Left kidney (tissue), 2 donors: Measurements from ENCODE around the gene IFRD1. TPM values are rescaled to one million over a fixed set of nuclear protein-coding genes. Genes with fewer than 3 reads are reported as not detected.
A peak's percentile ranks its signal among the peaks of the same experiment; 100 is the strongest.
"Not testable (repeated sequence)": the region's sequence is repeated elsewhere in the genome, so short reads cannot be mapped to it uniquely, and the experiment has no call there.

ENCODE experiments used
- DNase-seq: peaks from one replicate; pipeline ENCODE4 v3.0.0-alpha.2; 2013
- polyA plus RNA-seq: library from polyadenylated mRNA; unstranded; fragments of 120-200 nt; gene quantifications from one replicate; pipeline ENCODE4 v1.2.1, GENCODE V29; 2013; ENCODE audit not compliant: insufficient read length

Gene IFRD1
- polyA plus RNA-seq, 1 donor = 49.2 TPM

DNA sequence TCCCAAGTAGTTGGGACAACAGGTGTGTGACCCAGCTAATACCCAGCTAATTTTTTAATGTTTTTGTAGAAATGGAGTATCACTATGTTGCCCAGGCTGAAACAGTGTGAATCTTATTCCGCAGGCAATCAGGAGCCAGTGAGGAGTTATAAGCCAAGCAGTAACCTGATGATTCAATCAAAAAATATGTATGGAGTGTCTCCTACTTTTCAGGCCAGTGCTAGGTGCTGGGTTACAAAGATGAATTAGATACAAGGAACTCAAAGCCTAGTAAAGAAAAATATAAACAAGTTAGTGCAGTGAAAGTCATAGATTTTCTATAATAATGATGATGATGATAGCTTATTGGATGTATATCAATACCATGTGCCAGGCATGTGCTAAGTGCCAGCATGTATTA lies 13.2 kb upstream of the IFRD1 start:
- DNase-seq = no peak

DNA sequence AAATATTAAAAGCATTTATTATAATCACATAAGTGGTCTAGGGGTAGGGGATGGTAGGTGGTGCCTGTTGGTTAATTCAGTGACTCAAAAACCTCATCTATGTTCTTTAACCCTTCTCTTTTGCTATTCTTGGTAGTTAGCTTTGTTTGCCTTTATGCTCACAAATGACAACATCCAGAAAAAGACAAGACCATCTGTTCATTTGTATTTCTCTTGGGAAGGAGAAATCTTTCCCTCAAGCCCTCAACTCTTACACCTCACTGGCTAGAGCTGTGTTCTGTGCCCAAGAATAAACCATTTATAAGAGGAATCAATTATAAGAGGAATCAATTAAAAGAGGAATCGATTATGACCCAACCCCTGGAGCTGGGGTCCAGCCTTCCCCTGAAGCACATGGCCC lies 10.8 kb upstream of the IFRD1 start:
- DNase-seq = no peak

GRCh38 chr7:112442210-112442609 lies 8.1 kb upstream of the IFRD1 start:
- no peak for DNase-seq

DNA sequence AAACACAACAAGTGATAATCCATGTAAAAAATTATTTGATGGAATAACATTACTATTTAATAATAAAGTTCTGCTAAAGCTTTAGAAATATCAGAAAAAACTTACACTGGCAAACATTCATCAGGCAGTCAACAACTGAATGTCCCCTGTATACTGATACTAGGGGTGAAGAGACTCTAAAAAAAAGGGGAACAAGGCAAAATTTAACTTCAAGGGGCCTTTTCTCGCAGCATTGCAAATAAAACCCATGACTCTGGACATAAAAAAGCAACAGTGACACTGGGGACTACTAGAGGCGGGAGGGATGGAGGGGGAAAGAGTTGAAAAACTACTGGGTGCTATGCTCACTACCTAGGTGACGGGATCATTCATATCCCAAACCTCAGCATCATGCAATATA lies 5.8 kb upstream of the IFRD1 start:
- DNase-seq = no peak

DNA sequence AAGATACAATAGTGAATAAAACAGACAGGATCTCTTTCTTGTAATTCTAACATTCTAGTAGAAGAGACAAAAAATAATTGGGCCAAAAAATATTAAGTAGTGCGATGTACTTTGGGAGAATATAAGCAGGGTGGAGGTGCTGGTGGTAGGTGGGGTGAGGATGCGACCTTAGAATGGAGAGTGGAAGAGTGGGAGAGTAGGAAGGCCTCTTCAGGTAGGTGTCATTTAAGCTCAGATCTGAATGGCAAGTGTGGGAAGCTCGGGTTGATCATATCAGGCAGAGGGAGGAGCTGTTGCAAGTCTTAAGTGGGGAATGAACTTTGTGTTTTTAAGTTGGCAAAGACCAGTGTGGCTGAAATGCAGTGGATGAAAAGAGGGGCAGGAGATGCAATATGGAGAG lies 3.8 kb upstream of the IFRD1 start:
- no peak for DNase-seq

DNA sequence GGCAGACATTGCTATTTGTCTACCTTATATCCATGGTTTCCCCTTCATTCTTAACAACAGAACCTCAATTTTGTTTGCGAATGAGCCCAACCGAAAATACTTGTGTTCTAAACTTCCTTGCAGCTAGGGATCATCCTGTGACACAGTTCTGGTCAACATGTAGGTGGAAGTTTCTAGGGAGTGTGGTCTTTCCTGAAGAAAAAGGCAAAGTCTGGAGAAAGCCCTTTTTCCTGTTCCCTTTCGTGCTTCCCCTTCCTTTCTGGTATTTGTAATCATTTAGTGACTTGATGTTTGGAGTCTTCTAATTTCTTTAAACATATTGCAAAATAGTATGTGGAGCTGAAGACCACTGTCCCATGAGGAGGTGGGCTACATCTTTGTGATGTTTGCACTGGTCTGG lies 2.9 kb upstream of the IFRD1 start:
- DNase-seq = no peak

DNA sequence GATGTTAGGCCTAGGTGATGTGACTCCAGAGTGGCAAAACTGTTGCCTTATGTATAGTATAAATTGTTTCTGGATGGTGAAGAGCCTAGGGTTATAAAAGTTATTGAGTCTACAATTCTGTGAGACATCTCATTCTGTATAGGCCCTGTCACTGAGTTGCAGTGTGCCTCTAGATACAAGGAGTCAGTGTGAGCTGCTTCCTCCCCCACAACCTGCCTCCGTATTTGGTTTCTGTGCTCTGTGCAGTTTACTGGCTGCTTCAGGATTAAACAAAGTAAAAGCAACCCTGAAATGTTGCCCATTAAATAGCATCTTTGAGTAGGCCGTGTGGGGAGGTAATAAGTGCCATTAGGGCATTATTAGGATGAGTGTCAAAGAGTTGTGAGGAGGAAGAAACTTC lies 1.9 kb upstream of the IFRD1 start:
- peak; percentile 39 for DNase-seq

- DNase-seq = no peak
Measured at GRCh38 chr7:112448891-112449290, 1.4 kb upstream of the IFRD1 start.

- DNase-seq = no peak
Measured at GRCh38 chr7:112449353-112449752, 907 bp upstream of the IFRD1 start.

DNA sequence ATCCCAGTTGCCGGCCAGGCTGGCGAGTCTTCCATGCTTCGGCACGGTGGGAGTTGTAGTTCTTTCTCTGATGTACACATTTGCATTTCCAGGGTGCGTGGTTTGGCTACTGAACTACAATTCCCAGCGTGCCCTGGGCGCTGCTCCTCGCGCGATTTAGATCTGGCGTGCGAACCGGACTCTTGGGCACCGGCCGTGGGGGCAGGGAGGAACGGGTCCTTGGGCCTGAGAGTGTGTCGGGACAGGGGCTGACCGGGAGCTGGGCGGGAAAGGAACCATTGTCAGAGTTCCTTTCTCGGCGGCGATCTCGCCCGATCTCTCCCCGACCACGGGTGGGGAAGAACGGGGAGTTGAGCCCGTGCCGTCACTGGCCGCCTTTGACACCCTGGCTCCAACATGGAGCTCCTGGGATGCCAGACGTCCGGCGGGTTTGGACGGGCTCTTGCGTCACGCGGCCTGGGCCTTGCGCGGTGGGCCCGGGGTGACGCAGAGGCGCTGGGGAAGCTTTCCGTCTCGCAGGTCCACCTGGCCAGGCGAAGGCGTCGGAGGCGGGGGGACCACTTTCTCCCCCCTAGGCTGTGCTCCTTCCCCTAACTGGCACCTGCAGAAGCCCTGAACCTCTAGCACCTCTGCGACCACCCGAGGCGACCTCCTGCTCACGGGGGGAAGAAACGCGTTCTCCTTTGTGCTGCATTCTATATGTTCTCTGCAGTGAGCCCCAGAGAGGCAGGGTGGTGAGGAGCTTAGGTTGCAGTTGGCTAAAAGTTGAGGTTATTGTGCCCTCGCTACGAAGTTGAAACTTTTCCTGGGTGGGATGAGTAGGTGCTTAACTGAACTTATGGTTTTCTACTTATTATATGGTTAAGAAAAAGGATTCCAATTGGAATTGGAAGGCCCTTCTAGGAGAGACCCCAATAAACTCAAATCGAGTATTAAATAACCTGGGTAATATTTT lies 824 bp downstream of the IFRD1 start:
- peak; percentile 98 for DNase-seq

DNA sequence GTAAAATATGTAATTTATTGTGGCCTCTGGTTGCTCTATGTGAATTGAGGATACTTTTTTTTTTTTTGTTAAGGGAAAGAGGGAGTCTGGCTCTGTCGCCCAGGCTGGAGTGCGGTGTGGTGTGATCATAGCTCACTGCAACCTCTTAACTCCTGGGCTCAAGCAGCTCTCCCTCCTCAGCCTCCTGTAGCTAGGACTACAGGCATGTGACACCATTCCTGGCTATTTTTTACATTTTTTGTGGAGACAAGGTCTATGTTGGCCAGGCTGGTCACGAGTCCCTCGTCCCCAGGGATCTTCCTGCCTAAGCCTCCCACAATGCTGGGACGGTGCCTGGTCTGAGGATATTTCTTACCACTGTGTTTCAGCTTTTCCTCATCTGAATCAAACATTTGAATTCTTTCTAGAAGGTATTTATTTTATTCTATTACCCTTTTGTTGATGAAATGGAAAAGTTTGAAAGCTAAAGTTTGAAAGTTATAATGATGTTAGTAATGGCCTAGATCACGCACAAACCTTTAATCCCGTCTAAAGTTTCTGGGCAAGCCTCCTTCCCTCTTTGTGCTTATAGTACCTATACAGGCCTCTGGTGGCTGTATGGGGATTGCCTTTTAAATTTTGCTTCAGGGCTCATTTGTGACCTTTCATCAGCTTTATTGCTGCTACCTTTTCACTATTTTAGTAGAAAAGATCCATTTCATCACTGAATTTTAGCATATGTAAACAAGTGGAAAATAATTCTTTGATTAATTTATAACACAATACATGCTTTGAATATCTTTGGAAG lies 2.0 kb downstream of the IFRD1 start:
- no peak for DNase-seq

- no peak for DNase-seq
Measured at GRCh38 chr7:112453505-112454171, 3.4 kb downstream of the IFRD1 start.

DNA sequence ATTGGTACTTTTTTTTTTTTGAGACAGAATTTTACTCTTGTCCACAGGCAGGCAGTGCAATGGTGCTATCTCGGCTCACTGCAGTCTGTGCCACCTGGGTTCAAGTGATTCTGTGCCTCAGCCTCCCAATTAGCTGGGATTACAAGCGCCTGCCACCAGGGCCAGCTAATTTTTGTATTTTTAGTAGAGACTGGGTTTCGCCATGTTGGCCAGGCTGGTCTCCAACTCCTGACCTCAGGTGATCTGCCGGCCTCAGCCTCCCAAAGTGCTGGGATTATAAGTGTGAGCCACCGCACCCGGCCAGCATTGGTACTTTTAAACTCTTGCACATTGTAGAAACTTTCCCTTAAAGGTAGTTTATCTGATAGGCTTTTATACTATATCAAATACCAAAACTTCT lies 3.9 kb downstream of the IFRD1 start:
- not testable (repeated sequence) for DNase-seq

- no peak for DNase-seq
Measured at GRCh38 chr7:112459645-112460044, 9.4 kb downstream of the IFRD1 start.

DNA sequence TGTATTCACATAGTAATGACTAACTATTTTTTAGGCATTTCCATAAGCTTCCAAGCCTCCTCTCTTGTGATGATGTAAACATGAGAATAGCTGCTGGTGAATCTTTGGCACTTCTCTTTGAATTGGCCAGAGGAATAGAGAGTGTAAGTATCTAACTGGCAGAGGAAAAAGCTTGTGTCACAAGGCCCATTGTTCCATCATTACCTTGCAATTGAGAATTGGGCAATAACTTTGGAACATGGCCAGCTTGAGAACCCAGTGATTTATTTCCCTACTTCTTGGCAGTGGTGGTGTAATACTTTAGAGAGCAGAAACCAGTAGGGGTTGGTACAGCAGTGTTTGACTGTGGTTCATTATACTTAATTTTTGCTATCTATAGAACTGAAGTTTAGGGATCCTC lies 12.0 kb downstream of the IFRD1 start:
- no peak for DNase-seq

- DNase-seq = no peak
Measured at GRCh38 chr7:112467867-112468266, 17.6 kb downstream of the IFRD1 start.

DNA sequence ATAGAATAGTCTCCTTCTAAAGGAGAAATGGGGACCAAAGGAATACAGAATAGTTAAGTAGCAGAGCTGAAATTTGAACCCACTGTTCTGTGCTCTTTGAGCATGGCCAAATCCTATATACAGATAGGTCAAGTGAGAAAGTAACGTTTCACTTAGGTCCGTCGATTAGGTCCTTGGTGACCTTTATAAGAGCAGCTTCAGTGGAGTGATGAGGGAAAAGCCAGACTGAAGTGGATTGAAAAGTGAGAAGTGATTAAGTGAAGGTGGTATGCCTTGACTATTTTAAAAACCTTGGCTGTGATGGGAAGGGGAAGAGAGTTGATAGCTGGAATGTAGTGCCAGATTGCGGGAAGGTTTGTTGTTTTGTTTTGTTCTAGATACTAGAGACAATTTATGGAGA lies 19.9 kb downstream of the IFRD1 start:
- no peak for DNase-seq

DNA sequence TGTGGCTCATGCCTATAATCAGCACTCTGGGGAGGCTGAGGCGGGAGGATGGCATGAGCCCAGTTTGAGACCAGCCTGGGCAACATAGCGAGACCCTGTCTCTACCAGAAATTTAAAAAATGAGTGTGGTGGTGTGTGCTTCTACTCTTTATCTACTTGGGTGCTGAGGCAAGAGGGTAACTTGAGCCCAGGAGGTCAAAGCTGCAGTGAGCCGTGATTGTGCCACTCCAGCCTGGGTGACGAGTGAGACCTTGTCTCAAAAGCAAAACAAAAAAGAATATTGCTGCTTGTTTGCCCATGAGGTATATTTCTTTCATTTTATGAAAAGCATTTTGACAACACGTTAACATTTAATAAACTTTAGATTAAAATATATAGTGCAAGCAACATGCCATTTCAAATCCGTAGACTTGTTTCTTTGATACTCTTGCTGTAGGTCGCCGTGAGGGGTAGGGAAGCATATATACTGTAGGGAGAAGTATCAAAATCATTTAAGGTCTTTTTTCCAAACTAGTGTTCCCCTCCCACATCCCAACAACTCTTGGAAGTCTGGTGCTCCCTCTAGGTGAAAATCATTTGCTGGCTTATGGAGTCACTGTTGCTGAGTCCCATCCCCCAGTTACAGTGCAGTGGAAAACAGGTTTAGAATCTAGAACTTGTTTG lies 26.3 kb downstream of the IFRD1 start:
- DNase-seq = no peak

GRCh38 chr7:112481121-112481736 lies 31.0 kb downstream of the IFRD1 start:
- no peak for DNase-seq

GRCh38 chr7:112481833-112482670 lies 31.8 kb downstream of the IFRD1 start:
- DNase-seq = no peak

GRCh38 chr7:112484671-112485167 lies 34.5 kb downstream of the IFRD1 start:
- DNase-seq = no peak
